HEK293 (cell line): ENCODE results near the gene ADD1.
A peak's percentile ranks its signal among the peaks of the same experiment; 100 is the strongest.

Experiments
- CTCF ChIA-PET: fragments of 350-600 bp; formaldehyde crosslinking; extraction: SDS; loops from one replicate; lab custom pipeline; 2021; ENCODE audit warnings: antibody characterized with exemption; lab: Yijun Ruan, JAX
- POLR2A ChIA-PET: fragments of 300-600 bp; formaldehyde crosslinking; extraction: SDS; loops from one replicate; lab custom pipeline; 2020; ENCODE audit warnings: antibody characterized with exemption, inconsistent platforms; lab: Yijun Ruan, JAX
- H3K27ac ChIP-seq: fragments of 200-500 bp; sonication (Bioruptor generic); 2 replicates; pipeline ENCODE4 v1.5.1; 2014; ENCODE audit warnings: low read depth, low read length, control low read depth, inconsistent platforms; ENCODE audit errors: extremely low read depth
- H3K36me3 ChIP-seq, 2 experiments: fragments of 200-500 bp in 1 of 2; sonication (Bioruptor generic) in 1 of 2; 1 replicate in 1 of 2; 2 replicates in 1 of 2; pipeline ENCODE4 v1.5.1; 2014 to 2017; ENCODE audit warnings: inconsistent platforms in 2 of 2, low read length in 2 of 2; ENCODE audit not compliant: control insufficient read depth in 2 of 2, insufficient read depth in 1 of 2
- H3K4me1 ChIP-seq: fragments of 200-500 bp; sonication (Bioruptor generic); 2 replicates; pipeline ENCODE4 v1.5.1; 2014; ENCODE audit warnings: mild to moderate bottlenecking, low read length, inconsistent platforms; ENCODE audit not compliant: control insufficient read depth, insufficient read depth
- H3K4me3 ChIP-seq: 2 replicates; pipeline ENCODE4 v1.5.1; 2011; ENCODE audit warnings: low read depth, mild to moderate bottlenecking, control low read depth, low read length, moderate library complexity
- H3K9me3 ChIP-seq: fragments of 200-500 bp; sonication (Bioruptor generic); 2 replicates; pipeline ENCODE4 v1.5.1; 2014; ENCODE audit warnings: low read depth, low read length, inconsistent platforms; ENCODE audit not compliant: control insufficient read depth, insufficient read depth
- BCL11A ChIP-seq: fragments of 450-650 bp; formaldehyde crosslinking; IDR thresholded peaks from 2 replicates; pipeline ENCODE4 v1.5.1; 2016; ENCODE audit warnings: low read depth, missing biosample characterization, missing genetic modification characterization
- EGR2 ChIP-seq: fragments of 450-650 bp; formaldehyde crosslinking; IDR thresholded peaks from 2 replicates; pipeline ENCODE4 v1.5.1; 2016; ENCODE audit warnings: low read depth, missing biosample characterization, missing genetic modification characterization
- GLIS1 ChIP-seq: fragments of 450-650 bp; formaldehyde crosslinking; IDR thresholded peaks from 2 replicates; pipeline ENCODE4 v1.5.1; 2016; ENCODE audit warnings: missing biosample characterization, missing genetic modification characterization
- GLIS2 ChIP-seq: fragments of 450-650 bp; formaldehyde crosslinking; IDR thresholded peaks from 2 replicates; pipeline ENCODE4 v1.5.1; 2016; ENCODE audit warnings: missing biosample characterization, missing genetic modification characterization
- KLF1 ChIP-seq: fragments of 450-650 bp; formaldehyde crosslinking; IDR thresholded peaks from 2 replicates; pipeline ENCODE4 v1.5.1; 2016; ENCODE audit warnings: missing biosample characterization, missing genetic modification characterization
- KLF8 ChIP-seq: fragments of 450-650 bp; formaldehyde crosslinking; IDR thresholded peaks from 2 replicates; pipeline ENCODE4 v1.5.1; 2016; ENCODE audit warnings: missing biosample characterization, missing genetic modification characterization
- PRDM1 ChIP-seq: fragments of 450-650 bp; formaldehyde crosslinking; IDR thresholded peaks from 2 replicates; pipeline ENCODE4; 2016; ENCODE audit warnings: missing biosample characterization, missing genetic modification characterization
- REPIN1 ChIP-seq: fragments of 450-650 bp; formaldehyde crosslinking; IDR thresholded peaks from 2 replicates; pipeline ENCODE4 v1.5.1; 2017; ENCODE audit warnings: missing biosample characterization, missing genetic modification characterization, low read depth
- SETDB1 ChIP-seq: IDR thresholded peaks from one replicate; pipeline ENCODE4 v1.6.1; 2017; ENCODE audit warnings: mild to moderate bottlenecking, low read length, moderate library complexity, mixed read lengths; ENCODE audit not compliant: insufficient read length
- ZBTB17 ChIP-seq: fragments of 450-650 bp; formaldehyde crosslinking; IDR thresholded peaks from 2 replicates; pipeline ENCODE4 v1.5.1; 2016; ENCODE audit warnings: missing biosample characterization, missing genetic modification characterization
- ZFHX2 ChIP-seq: fragments of 450-650 bp; formaldehyde crosslinking; conservative IDR thresholded peaks from 2 replicates; pipeline ENCODE4 v1.5.1; 2016; ENCODE audit warnings: missing biosample characterization, missing genetic modification characterization
- ZNF184 ChIP-seq: fragments of 450-650 bp; IDR thresholded peaks from 2 replicates; pipeline ENCODE4 v1.5.1; 2018; ENCODE audit warnings: missing biosample characterization, mild to moderate bottlenecking, missing genetic modification characterization
- ZNF24 ChIP-seq: fragments of 450-650 bp; formaldehyde crosslinking; IDR thresholded peaks from 2 replicates; pipeline ENCODE4 v1.5.1; 2016; ENCODE audit warnings: missing biosample characterization, missing genetic modification characterization
- ZNF248 ChIP-seq: fragments of 450-650 bp; formaldehyde crosslinking; IDR thresholded peaks from 2 replicates; pipeline ENCODE4 v1.5.1; 2017; ENCODE audit warnings: missing biosample characterization, missing genetic modification characterization
- ZNF324 ChIP-seq: fragments of 450-650 bp; formaldehyde crosslinking; IDR thresholded peaks from 2 replicates; pipeline ENCODE4 v1.5.1; 2016; ENCODE audit warnings: missing biosample characterization, missing genetic modification characterization
- ZNF426 ChIP-seq: fragments of 450-650 bp; formaldehyde crosslinking; IDR thresholded peaks from 2 replicates; pipeline ENCODE4 v1.5.1; 2017; ENCODE audit warnings: missing biosample characterization, missing genetic modification characterization, mild to moderate bottlenecking, inconsistent platforms, moderate library complexity
- ZNF48 ChIP-seq: fragments of 450-650 bp; formaldehyde crosslinking; IDR thresholded peaks from 2 replicates; pipeline ENCODE4 v1.5.1; 2016; ENCODE audit warnings: missing biosample characterization, missing genetic modification characterization
- ZNF514 ChIP-seq: fragments of 450-650 bp; formaldehyde crosslinking; IDR thresholded peaks from 2 replicates; pipeline ENCODE4 v1.5.1; 2016; ENCODE audit warnings: missing biosample characterization, missing genetic modification characterization
- ZNF560 ChIP-seq: fragments of 450-650 bp; formaldehyde crosslinking; IDR thresholded peaks from 2 replicates; pipeline ENCODE4 v1.5.1; 2017; ENCODE audit warnings: missing biosample characterization, missing genetic modification characterization, borderline replicate concordance
- ZNF600 ChIP-seq: fragments of 450-650 bp; formaldehyde crosslinking; IDR thresholded peaks from 2 replicates; pipeline ENCODE4 v1.5.1; 2016; ENCODE audit warnings: missing biosample characterization, missing genetic modification characterization
- ZNF610 ChIP-seq: fragments of 450-650 bp; formaldehyde crosslinking; IDR thresholded peaks from 2 replicates; pipeline ENCODE4 v1.5.1; 2016; ENCODE audit warnings: missing biosample characterization, missing genetic modification characterization, borderline replicate concordance
- TF ChIP-seq, protein P1 (sequence below): fragments of 450-650 bp; formaldehyde crosslinking; IDR thresholded peaks from 2 replicates; pipeline ENCODE4 v1.5.1; 2016; ENCODE audit warnings: missing biosample characterization, missing genetic modification characterization, borderline replicate concordance

Gene ADD1

DNA sequence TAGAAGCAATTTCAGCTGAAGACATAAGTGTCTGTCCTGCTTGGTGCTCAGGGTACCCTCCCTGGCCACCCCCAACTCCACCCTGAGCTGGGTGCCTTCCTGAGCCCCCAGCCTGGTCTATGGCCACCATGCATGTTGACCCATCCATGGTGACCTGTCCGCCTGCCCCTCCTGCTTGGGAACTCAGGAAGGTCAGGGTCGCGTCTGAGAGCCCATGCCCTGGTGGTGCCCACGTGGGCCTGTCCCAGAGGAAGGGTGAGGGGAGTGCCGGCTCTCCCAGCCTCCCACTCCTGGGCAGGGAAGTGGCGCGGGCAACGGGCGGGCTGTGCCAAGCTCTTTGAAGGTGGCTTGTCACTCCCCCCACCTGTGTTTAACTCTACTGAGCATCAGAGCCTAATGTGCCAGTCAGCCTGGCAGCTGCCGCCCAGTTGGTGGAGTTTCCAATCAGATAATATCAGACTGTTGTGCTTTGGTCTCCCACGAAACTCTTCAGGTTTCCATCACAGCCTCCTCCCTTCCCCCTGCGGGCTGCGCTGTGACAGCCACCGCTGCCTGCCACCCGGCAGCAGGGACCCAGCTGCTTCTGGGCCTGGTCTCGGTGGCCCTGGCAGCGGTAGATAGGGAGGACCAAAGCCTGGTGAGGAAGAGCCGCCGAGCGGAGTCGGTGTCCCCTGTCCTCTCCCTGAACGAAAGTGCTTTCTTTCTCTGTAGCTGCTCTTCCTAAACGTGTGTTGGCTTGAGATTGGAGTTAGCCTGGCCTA is 45.9 kb upstream of the ADD1 start:
- H3K4me1 ChIP-seq: no peaks in the 10 kb centered on the region
- H3K9me3 ChIP-seq: no peaks in the 10 kb centered on the region
- H3K36me3 ChIP-seq: no peaks in the 10 kb centered on the region
- POLR2A ChIA-PET: no interaction called here
- CTCF ChIA-PET: no interaction called here
- no peak overlapping the region for H3K4me3 ChIP-seq
- TF ChIP-seq ZNF248 (tag by site-specific recombination) (no peak), SETDB1 (no peak), ZNF610 (tag by site-specific recombination) (no peak), ZNF600 (tag by site-specific recombination) (0 out of 2 replicates have a peak, but pooled peaks have one; percentile 13), ZNF514 (no peak)
- no peak overlapping the region for H3K27ac ChIP-seq

DNA sequence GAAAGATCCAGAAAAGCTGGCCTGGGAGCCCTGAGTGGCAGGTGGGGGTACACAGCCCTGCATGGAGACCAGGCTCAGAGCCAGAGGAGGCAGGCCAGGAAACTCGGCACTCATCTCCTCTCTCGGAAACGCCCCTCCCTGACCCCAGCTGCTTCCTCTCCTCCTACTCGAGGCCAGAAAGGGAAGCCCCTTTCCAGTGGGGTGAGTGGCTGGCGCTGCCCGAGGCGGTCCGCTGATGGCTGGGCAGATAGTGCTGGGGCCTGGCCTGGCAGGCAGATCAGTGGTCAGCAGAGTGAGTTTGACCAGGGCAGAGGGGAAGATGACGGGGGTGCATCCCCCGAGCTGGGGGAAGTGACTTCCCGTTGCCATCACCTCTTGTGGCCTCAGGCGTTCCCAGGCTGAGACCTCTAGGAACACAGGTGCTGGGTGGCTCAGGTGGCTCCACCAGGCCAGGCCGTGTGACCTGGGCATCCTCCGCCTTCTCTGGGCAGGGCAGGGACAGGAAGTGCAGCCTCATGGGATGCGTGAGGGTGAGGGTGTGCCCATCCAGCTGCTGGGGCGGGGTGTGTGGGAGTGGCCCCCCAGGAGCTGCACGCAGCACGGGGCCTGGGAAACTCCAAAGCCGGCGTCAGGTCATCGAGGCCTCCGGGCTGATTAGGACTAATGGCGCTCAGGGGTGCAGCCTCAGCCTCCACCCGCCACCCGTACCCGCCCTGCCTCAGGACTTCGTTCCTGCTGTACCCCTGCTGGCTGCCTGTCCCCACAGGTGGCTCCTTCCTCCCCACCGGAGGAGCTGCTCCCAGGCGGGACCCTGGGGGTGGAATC is 45.0 kb upstream of the ADD1 start:
- no peak for TF ChIP-seq BCL11A (tag by site-specific recombination)
- peak; percentile 99 for TF ChIP-seq KLF1
- TF ChIP-seq GLIS1 (tag by site-specific recombination): no peak
- TF ChIP-seq ZFHX2 (tag by site-specific recombination): peak; percentile 45
- TF ChIP-seq ZNF48 (tag by site-specific recombination): no peak
- no peak for TF ChIP-seq ZNF560
- TF ChIP-seq REPIN1: no peak
- TF ChIP-seq ZNF426 (tag by site-specific recombination): no peak
- TF ChIP-seq ZNF24 (tag by site-specific recombination): no peak
- TF ChIP-seq KLF8 (tag by site-specific recombination): peak; percentile 13; the same call in 1 of the 2 replicates
- TF ChIP-seq ZNF184 (tag by site-specific recombination): no peak
- no peak for TF ChIP-seq ZNF324 (tag by site-specific recombination)
- TF ChIP-seq GLIS2: 0 out of 2 replicates have a peak, but pooled peaks have one; percentile 12
- TF ChIP-seq ZBTB17 (tag by site-specific recombination): peak; percentile 41; the same call in 1 of the 2 replicates
- TF ChIP-seq PRDM1: no peak
- TF ChIP-seq EGR2 (tag by site-specific recombination): peak; percentile 20; the same call in 1 of the 2 replicates
- TF ChIP-seq, protein P1, sequence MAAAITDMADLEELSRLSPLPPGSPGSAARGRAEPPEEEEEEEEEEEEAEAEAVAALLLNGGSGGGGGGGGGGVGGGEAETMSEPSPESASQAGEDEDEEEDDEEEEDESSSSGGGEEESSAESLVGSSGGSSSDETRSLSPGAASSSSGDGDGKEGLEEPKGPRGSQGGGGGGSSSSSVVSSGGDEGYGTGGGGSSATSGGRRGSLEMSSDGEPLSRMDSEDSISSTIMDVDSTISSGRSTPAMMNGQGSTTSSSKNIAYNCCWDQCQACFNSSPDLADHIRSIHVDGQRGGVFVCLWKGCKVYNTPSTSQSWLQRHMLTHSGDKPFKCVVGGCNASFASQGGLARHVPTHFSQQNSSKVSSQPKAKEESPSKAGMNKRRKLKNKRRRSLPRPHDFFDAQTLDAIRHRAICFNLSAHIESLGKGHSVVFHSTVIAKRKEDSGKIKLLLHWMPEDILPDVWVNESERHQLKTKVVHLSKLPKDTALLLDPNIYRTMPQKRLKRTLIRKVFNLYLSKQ (tag by site-specific recombination): no peak
- POLR2A ChIA-PET: no interaction called here
- H3K4me3 ChIP-seq: no peak overlapping the region
- H3K9me3 ChIP-seq: no peaks in the 10 kb centered on the region
- CTCF ChIA-PET: no interaction called here
- no peaks in the 10 kb centered on the region for H3K4me1 ChIP-seq
- H3K36me3 ChIP-seq: no peaks in the 10 kb centered on the region
- H3K27ac ChIP-seq: no peak overlapping the region
